Liver (tissue), 9 donors: ENCODE results near the gene KCNJ5. TPM values are rescaled to one million over a fixed set of nuclear protein-coding genes. Genes with fewer than 3 reads are reported as not detected.
"Not testable (repeated sequence)": the region's sequence is repeated elsewhere in the genome, so short reads cannot be mapped to it uniquely, and the experiment has no call there.

Experiments
- DNase-seq: peaks from one replicate; pipeline ENCODE4 v3.0.0-alpha.2; 2017; ENCODE audit warnings: low spot score
- H3K27ac ChIP-seq, 2 donors: one replicate each; pipeline ENCODE4 v1.7.0; 2013; ENCODE audit warnings: inconsistent platforms in 2 of 2, low read length in 2 of 2, control low read depth in 1 of 2, low read depth in 1 of 2, mild to moderate bottlenecking in 1 of 2
- H3K27me3 ChIP-seq, 4 donors: one replicate each; pipeline versions ENCODE4 v1.6.1 to v1.7.0; 2013; ENCODE audit warnings: low read length in 3 of 4, inconsistent platforms in 1 of 4, mild to moderate bottlenecking in 1 of 4, moderate library complexity in 1 of 4; ENCODE audit not compliant: control insufficient read depth in 4 of 4, insufficient read depth in 4 of 4
- H3K36me3 ChIP-seq, 4 donors: one replicate each; pipeline versions ENCODE4 v1.6.1 to v1.7.0; 2013; ENCODE audit warnings: low read length in 3 of 4, mild to moderate bottlenecking in 3 of 4, low read depth in 1 of 4, moderate library complexity in 1 of 4; ENCODE audit not compliant: control insufficient read depth in 4 of 4, insufficient read depth in 3 of 4
- H3K4me1 ChIP-seq, 4 donors: one replicate each; pipeline versions ENCODE4 v1.6.1 to v1.7.0; 2013; ENCODE audit warnings: low read length in 3 of 4, mild to moderate bottlenecking in 3 of 4, moderate library complexity in 1 of 4; ENCODE audit not compliant: control insufficient read depth in 4 of 4, insufficient read depth in 4 of 4
- H3K4me3 ChIP-seq, 3 donors: one replicate each; pipeline versions ENCODE4 v1.6.1 to v1.7.0; 2013; ENCODE audit warnings: low read length in 3 of 3, control low read depth in 1 of 3, low read depth in 1 of 3, mild to moderate bottlenecking in 1 of 3
- H3K9ac ChIP-seq, 2 donors: one replicate each; pipeline ENCODE4 v1.7.0; 2013; ENCODE audit warnings: low read length in 2 of 2, mild to moderate bottlenecking in 2 of 2, moderate library complexity in 2 of 2, control low read depth in 1 of 2, low read depth in 1 of 2
- H3K9me3 ChIP-seq, 4 donors: one replicate each; pipeline versions ENCODE4 v1.6.1 to v1.7.0; 2013; ENCODE audit warnings: low read length in 3 of 4; ENCODE audit not compliant: control insufficient read depth in 4 of 4
- EGR1 ChIP-seq, 2 donors: IDR thresholded peaks; 2 replicates each; pipeline ENCODE4 v1.6.1; 2016 to 2018; ENCODE audit warnings: antibody characterized with exemption in 2 of 2, low read depth in 2 of 2
- FOXA1 ChIP-seq: IDR thresholded peaks from 2 replicates; pipeline ENCODE4 v1.6.1; 2016; ENCODE audit warnings: antibody characterized with exemption
- FOXA2 ChIP-seq: IDR thresholded peaks from 2 replicates; pipeline ENCODE4 v1.6.1; 2016; ENCODE audit warnings: antibody characterized with exemption
- GABPA ChIP-seq, 2 donors: IDR thresholded peaks in 1 of 2; conservative IDR thresholded peaks in 1 of 2; 2 replicates each; pipeline ENCODE4 v1.6.1; 2016; ENCODE audit warnings: antibody characterized with exemption in 2 of 2, mild to moderate bottlenecking in 1 of 2, moderate library complexity in 1 of 2
- HNF4A ChIP-seq, 2 donors: conservative IDR thresholded peaks; 2 replicates each; pipeline ENCODE4 v1.6.1; 2016; ENCODE audit warnings: antibody characterized with exemption in 2 of 2, mild to moderate bottlenecking in 2 of 2
- HNF4G ChIP-seq: IDR thresholded peaks from 2 replicates; pipeline ENCODE4 v1.6.1; 2016; ENCODE audit warnings: antibody characterized with exemption
- NR2F2 ChIP-seq: IDR thresholded peaks from 2 replicates; pipeline ENCODE4 v1.6.1; 2016; ENCODE audit warnings: antibody characterized with exemption
- RAD21 ChIP-seq, 2 donors: IDR thresholded peaks; 2 replicates each; pipeline ENCODE4 v1.6.1; 2016; ENCODE audit warnings: antibody characterized with exemption in 2 of 2, mild to moderate bottlenecking in 2 of 2
- RXRA ChIP-seq, 2 donors: IDR thresholded peaks; 2 replicates each; pipeline ENCODE4 v1.6.1; 2017 to 2018; ENCODE audit warnings: antibody characterized with exemption in 2 of 2, mild to moderate bottlenecking in 1 of 2
- SP1 ChIP-seq: IDR thresholded peaks from 2 replicates; pipeline ENCODE4 v1.6.1; 2018; ENCODE audit warnings: antibody characterized with exemption, mild to moderate bottlenecking
- TAF1 ChIP-seq: conservative IDR thresholded peaks from 2 replicates; pipeline ENCODE4 v1.6.1; 2016; ENCODE audit warnings: antibody characterized with exemption, mild to moderate bottlenecking
- WGBS: extraction: QIAGEN DNeasy Blood & Tissue Kit; methylation state at CpG from one replicate; pipeline ENCODE4 v1.1.7; 2013; 5-methylcytosine and 5-hydroxymethylcytosine counted together
- polyA plus RNA-seq, 2 donors: library from polyadenylated mRNA; stranded (reverse) in 1 of 2; unstranded in 1 of 2; fragments of 200-250 nt in 1 of 2; fragments of >200 nt in 1 of 2; fragmentation: Nextera tagmentation in 1 of 2; extraction: Ambion mirVana in 1 of 2; gene quantifications; one replicate each; pipeline versions ENCODE4 v1.2.1 to v1.2.3, GENCODE V29; 2013 to 2015
- total RNA-seq, 2 donors: library from RNA; depleted of rRNA; stranded (reverse); fragments of >200 nt; gene quantifications; one replicate each; pipeline ENCODE4 v1.2.3, GENCODE V29; 2014
- TF ChIP-seq, protein P1 (sequence below): IDR thresholded peaks from 2 replicates; pipeline ENCODE4 v1.6.1; 2016; ENCODE audit warnings: antibody characterized with exemption
- TF ChIP-seq, protein P2 (sequence below): IDR thresholded peaks from 2 replicates; pipeline ENCODE4 v1.6.1; 2016; ENCODE audit warnings: antibody characterized with exemption, mild to moderate bottlenecking
- TF ChIP-seq, protein P3 (sequence below): fragments of 150-350 bp; IDR thresholded peaks from 2 replicates; pipeline ENCODE4 v1.5.1; 2017; ENCODE audit warnings: improper control_type of control experiment, low read depth, low read length; ENCODE audit not compliant: missing input control
- TF ChIP-seq, protein P4 (sequence below): IDR thresholded peaks from 2 replicates; pipeline ENCODE4 v1.6.1; 2016; ENCODE audit warnings: antibody characterized with exemption
- TF ChIP-seq, protein P5 (sequence below): IDR thresholded peaks from 2 replicates; pipeline ENCODE4 v1.6.1; 2016; ENCODE audit warnings: antibody characterized with exemption
- donor health status: healthy.
- donor health status: healthy.
- donor health status: healthy.
- donor health status: healthy.
- donor health status: healthy.

Gene KCNJ5
- total and polyA plus RNA-seq, 4 donors, result 0.04 to 0.08 (median 0.06) TPM

DNA sequence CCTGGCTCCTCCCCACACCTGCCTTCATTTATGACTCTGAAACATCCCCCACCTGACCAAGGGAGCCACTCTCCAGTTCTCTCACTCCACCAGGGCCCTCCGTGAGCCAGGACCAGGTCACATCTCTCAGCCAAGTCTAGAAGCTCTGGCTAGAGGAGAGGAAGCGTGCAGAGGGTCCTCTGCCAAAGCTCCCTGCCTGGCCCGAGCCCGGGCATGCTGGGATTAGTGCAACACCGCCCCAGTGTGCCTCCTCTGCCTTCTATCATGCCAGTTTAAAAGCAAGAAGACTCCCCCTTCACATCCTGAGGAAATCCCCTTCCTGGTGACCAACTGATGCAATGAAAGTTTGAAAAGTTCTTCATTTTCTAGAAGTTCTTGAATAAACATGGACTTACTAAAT is 28.1 kb downstream of the KCNJ5 start:
- DNase-seq, result no peak
- 76% methylated on average over 5 of the region's 5 CpGs for WGBS
- no peak overlapping the region for H3K27ac ChIP-seq

DNA sequence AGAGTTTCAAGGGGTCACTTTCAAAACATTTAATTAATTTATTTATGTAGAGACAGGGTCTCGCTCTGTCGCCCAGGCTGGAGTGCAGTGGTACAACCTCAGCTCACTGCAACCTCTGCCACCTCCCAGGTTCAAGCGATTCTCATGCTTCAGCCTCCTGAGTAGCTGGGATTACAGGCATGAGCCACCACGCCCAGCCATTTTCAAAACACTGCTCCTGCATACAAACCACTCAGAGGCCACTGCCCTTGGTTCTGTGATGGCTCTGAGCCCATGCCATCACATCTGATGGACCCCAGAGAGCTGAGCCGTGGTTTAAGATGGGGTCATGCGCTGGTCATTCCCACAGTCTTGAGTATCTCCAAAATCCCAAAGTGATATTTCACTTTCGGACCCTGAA is 28.5 kb downstream of the KCNJ5 start:
- WGBS, result 90% methylated on average over 7 of the region's 7 CpGs
- H3K27me3 ChIP-seq, H3K9ac ChIP-seq, H3K36me3 ChIP-seq, H3K4me3 ChIP-seq, H3K9me3 ChIP-seq, H3K4me1 ChIP-seq, H3K27ac ChIP-seq, DNase-seq: not testable (repeated sequence)

More for the DNA sequence above, 28.1 kb downstream of the KCNJ5 start:
- Histone ChIP-seq H3K4me3 (no peak overlapping the region), H3K4me1 (no peaks in the 10 kb centered on the region), H3K9ac (no peak overlapping the region), H3K9me3 (no peaks in the 10 kb centered on the region), H3K27me3 (peaks cover 0 to 3% (median 0%) of the 10 kb centered on the region in 4 donors), H3K36me3 (no peaks in the 10 kb centered on the region)
- TF ChIP-seq HNF4A (conservative IDR thresholded peaks at IDR 0.05), result no peak
- TF ChIP-seq, protein P1, sequence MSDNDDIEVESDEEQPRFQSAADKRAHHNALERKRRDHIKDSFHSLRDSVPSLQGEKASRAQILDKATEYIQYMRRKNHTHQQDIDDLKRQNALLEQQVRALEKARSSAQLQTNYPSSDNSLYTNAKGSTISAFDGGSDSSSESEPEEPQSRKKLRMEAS, result no peak
- no peak for TF ChIP-seq FOXA1
- no peak for TF ChIP-seq TAF1
- TF ChIP-seq, protein P2, sequence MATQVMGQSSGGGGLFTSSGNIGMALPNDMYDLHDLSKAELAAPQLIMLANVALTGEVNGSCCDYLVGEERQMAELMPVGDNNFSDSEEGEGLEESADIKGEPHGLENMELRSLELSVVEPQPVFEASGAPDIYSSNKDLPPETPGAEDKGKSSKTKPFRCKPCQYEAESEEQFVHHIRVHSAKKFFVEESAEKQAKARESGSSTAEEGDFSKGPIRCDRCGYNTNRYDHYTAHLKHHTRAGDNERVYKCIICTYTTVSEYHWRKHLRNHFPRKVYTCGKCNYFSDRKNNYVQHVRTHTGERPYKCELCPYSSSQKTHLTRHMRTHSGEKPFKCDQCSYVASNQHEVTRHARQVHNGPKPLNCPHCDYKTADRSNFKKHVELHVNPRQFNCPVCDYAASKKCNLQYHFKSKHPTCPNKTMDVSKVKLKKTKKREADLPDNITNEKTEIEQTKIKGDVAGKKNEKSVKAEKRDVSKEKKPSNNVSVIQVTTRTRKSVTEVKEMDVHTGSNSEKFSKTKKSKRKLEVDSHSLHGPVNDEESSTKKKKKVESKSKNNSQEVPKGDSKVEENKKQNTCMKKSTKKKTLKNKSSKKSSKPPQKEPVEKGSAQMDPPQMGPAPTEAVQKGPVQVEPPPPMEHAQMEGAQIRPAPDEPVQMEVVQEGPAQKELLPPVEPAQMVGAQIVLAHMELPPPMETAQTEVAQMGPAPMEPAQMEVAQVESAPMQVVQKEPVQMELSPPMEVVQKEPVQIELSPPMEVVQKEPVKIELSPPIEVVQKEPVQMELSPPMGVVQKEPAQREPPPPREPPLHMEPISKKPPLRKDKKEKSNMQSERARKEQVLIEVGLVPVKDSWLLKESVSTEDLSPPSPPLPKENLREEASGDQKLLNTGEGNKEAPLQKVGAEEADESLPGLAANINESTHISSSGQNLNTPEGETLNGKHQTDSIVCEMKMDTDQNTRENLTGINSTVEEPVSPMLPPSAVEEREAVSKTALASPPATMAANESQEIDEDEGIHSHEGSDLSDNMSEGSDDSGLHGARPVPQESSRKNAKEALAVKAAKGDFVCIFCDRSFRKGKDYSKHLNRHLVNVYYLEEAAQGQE, result no peak
- TF ChIP-seq, protein P3, sequence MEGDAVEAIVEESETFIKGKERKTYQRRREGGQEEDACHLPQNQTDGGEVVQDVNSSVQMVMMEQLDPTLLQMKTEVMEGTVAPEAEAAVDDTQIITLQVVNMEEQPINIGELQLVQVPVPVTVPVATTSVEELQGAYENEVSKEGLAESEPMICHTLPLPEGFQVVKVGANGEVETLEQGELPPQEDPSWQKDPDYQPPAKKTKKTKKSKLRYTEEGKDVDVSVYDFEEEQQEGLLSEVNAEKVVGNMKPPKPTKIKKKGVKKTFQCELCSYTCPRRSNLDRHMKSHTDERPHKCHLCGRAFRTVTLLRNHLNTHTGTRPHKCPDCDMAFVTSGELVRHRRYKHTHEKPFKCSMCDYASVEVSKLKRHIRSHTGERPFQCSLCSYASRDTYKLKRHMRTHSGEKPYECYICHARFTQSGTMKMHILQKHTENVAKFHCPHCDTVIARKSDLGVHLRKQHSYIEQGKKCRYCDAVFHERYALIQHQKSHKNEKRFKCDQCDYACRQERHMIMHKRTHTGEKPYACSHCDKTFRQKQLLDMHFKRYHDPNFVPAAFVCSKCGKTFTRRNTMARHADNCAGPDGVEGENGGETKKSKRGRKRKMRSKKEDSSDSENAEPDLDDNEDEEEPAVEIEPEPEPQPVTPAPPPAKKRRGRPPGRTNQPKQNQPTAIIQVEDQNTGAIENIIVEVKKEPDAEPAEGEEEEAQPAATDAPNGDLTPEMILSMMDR, result no peak
- TF ChIP-seq RXRA (IDR thresholded peaks at IDR 0.05), result no peak
- no peak for TF ChIP-seq EGR1 (IDR thresholded peaks at IDR 0.05; ENCODE audit: low read depth in 2 of 2)

DNA sequence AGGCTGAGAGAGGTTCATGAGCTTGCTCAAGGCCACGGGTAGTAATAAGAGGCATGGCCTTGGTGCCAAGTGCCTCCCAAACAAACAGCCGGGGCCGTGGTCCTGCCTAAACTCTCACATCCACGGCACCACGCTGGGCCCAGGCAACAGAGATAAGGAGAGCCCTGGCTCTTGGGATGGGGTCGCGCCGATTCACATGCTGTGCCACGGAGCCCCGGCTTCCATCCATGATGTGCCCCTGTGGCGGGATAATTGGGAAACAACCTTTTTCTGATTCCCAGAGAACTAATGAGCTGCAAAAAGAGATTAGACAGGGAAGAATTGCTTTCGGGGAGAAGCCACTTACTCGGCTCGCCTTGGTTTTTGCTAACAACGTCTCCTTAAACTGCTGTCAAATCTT is 29.5 kb downstream of the KCNJ5 start:
- WGBS, result 88% methylated on average over 15 of the region's 15 CpGs
- Histone ChIP-seq H3K9me3 (no peaks in the 10 kb centered on the region), H3K36me3 (no peaks in the 10 kb centered on the region), H3K27me3 (peaks cover 0 to 3% (median 0%) of the 10 kb centered on the region in 4 donors), H3K27ac (no peak overlapping the region), H3K9ac (no peak overlapping the region), H3K4me1 (no peaks in the 10 kb centered on the region), H3K4me3 (no peak overlapping the region)
- no peak for DNase-seq
- TF ChIP-seq RXRA (IDR thresholded peaks at IDR 0.05), result no peak
- TF ChIP-seq HNF4A (conservative IDR thresholded peaks at IDR 0.05), result no peak
- TF ChIP-seq SP1, result no peak
- no peak for TF ChIP-seq RAD21 (IDR thresholded peaks at IDR 0.05)
- no peak for TF ChIP-seq NR2F2
- TF ChIP-seq GABPA (IDR thresholded peaks at IDR 0.05 in 1 of 2, conservative IDR thresholded peaks at IDR 0.05 in 1 of 2), result no peak
- TF ChIP-seq, protein P4, sequence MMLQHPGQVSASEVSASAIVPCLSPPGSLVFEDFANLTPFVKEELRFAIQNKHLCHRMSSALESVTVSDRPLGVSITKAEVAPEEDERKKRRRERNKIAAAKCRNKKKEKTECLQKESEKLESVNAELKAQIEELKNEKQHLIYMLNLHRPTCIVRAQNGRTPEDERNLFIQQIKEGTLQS, result no peak
- TF ChIP-seq, protein P3, result no peak
- no peak for TF ChIP-seq EGR1 (IDR thresholded peaks at IDR 0.05; ENCODE audit: low read depth in 2 of 2)
- no peak for TF ChIP-seq HNF4G
- no peak for TF ChIP-seq FOXA1
- TF ChIP-seq, protein P5, sequence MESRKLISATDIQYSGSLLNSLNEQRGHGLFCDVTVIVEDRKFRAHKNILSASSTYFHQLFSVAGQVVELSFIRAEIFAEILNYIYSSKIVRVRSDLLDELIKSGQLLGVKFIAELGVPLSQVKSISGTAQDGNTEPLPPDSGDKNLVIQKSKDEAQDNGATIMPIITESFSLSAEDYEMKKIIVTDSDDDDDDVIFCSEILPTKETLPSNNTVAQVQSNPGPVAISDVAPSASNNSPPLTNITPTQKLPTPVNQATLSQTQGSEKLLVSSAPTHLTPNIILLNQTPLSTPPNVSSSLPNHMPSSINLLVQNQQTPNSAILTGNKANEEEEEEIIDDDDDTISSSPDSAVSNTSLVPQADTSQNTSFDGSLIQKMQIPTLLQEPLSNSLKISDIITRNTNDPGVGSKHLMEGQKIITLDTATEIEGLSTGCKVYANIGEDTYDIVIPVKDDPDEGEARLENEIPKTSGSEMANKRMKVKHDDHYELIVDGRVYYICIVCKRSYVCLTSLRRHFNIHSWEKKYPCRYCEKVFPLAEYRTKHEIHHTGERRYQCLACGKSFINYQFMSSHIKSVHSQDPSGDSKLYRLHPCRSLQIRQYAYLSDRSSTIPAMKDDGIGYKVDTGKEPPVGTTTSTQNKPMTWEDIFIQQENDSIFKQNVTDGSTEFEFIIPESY, result no peak
- no peak for TF ChIP-seq FOXA2
